ENCODE data around the gene MEIG1. TPM values are rescaled to one million over a fixed set of nuclear protein-coding genes. Genes with fewer than 3 reads are reported as not detected.
"Not testable (repeated sequence)": the region's sequence is repeated elsewhere in the genome, so short reads cannot be mapped to it uniquely, and the experiment has no call there.

The MEIG1 gene
- under 1 TPM; 0.71 to 0.82 TPM for total RNA-seq

- POLR2A ChIA-PET = interaction anchor here (0.7 to 1.1 kb wide), 3 partner anchors 208 to 355 kb away, joined by 3 to 4 read pairs (median 3); partner anchors contain the start of gene NMT2
- H3K4me3 Mint-ChIP-seq = peak within 1 kb of the TSS; percentile 88
- peak within 1 kb of the TSS; percentile 97 for H3K27ac Mint-ChIP-seq
- CTCF ChIA-PET = interaction anchor here (0.8 to 2.3 kb wide), 5 partner anchors 10 to 399 kb away, joined by 3 to 6 read pairs (median 3); no protein-coding TSS in a partner anchor
- peaks cover 10% of the 10 kb centered on the region for H3K36me3 Mint-ChIP-seq (ENCODE audit: low read depth)
- no peaks in the 10 kb centered on the region for H3K9me3 Mint-ChIP-seq
- DNase-seq = peak; percentile 92
- peaks cover 46% of the 10 kb centered on the region for H3K4me1 Mint-ChIP-seq
- H3K27me3 Mint-ChIP-seq = no peaks in the 10 kb centered on the region
These were observed at the start of gene MEIG1 for GRCh38 chr10:14959221-14960057. Gene MEIG1 (plus strand): TSS chr10:14959388. CDS start chr10:14966469, 7,081 bp downstream.

- DNase-seq = no peak
- H3K27ac Mint-ChIP-seq = peak overlapping the region; percentile 10
- POLR2A ChIA-PET = no interaction called here
- H3K9me3 Mint-ChIP-seq = peaks cover 9% of the 10 kb centered on the region
- peaks cover 91% of the 10 kb centered on the region for H3K36me3 Mint-ChIP-seq (ENCODE audit: low read depth)
- H3K27me3 Mint-ChIP-seq = no peaks in the 10 kb centered on the region
- CTCF ChIA-PET = interaction anchor here (1.0 kb wide), 1 partner anchor 38 kb away, joined by 3 read pairs; no protein-coding TSS in a partner anchor
- peaks cover 35% of the 10 kb centered on the region for H3K4me1 Mint-ChIP-seq
- H3K4me3 Mint-ChIP-seq = no peak overlapping the region
These were observed 48.2 kb upstream of the MEIG1 start for GRCh38 chr10:14910953-14911352.

- ChIA-PET POLR2A (no interaction called here), CTCF (interaction anchor here (1.0 kb wide), 1 partner anchor 38 kb away, joined by 3 read pairs; no protein-coding TSS in a partner anchor)
- H3K27me3 Mint-ChIP-seq = no peaks in the 10 kb centered on the region
- H3K36me3 Mint-ChIP-seq (ENCODE audit: low read depth) = peaks cover 95% of the 10 kb centered on the region
- no peak overlapping the region for H3K27ac Mint-ChIP-seq
- H3K4me3 Mint-ChIP-seq = no peak overlapping the region
- peaks cover 14% of the 10 kb centered on the region for H3K9me3 Mint-ChIP-seq
- H3K4me1 Mint-ChIP-seq = peaks cover 36% of the 10 kb centered on the region
- DNase-seq = no peak
These were observed 47.4 kb upstream of the MEIG1 start for GRCh38 chr10:14911801-14912200.

- peaks cover 18% of the 10 kb centered on the region for H3K4me1 Mint-ChIP-seq
- no peak overlapping the region for H3K4me3 Mint-ChIP-seq
- H3K27me3 Mint-ChIP-seq = no peaks in the 10 kb centered on the region
- no peak for DNase-seq
- H3K9me3 Mint-ChIP-seq = peaks cover 35% of the 10 kb centered on the region
- H3K27ac Mint-ChIP-seq = no peak overlapping the region
- POLR2A ChIA-PET = no interaction called here
- H3K36me3 Mint-ChIP-seq (ENCODE audit: low read depth) = peaks cover 99% of the 10 kb centered on the region
- CTCF ChIA-PET = no interaction called here
These were observed 42.6 kb upstream of the MEIG1 start for GRCh38 chr10:14916600-14916999.

GRCh38 chr10:14917827-14918226, 41.4 kb upstream of the MEIG1 start:
- no peaks in the 10 kb centered on the region for H3K27me3 Mint-ChIP-seq
- CTCF ChIA-PET = interaction anchor here (0.9 kb wide), 1 partner anchor 15 kb away, joined by 3 read pairs; no protein-coding TSS in a partner anchor
- H3K4me3 Mint-ChIP-seq = no peak overlapping the region
- no peak overlapping the region for H3K27ac Mint-ChIP-seq
- H3K36me3 Mint-ChIP-seq (ENCODE audit: low read depth) = peaks cover 99% of the 10 kb centered on the region
- POLR2A ChIA-PET = no interaction called here
- H3K9me3 Mint-ChIP-seq = peaks cover 34% of the 10 kb centered on the region
- DNase-seq = no peak
- peaks cover 18% of the 10 kb centered on the region for H3K4me1 Mint-ChIP-seq

GRCh38 chr10:14918964-14919363, 40.2 kb upstream of the MEIG1 start:
- Mint-ChIP-seq H3K36me3 (ENCODE audit: low read depth) (peaks cover 99% of the 10 kb centered on the region), H3K4me1 (peaks cover 18% of the 10 kb centered on the region), H3K9me3 (peaks cover 34% of the 10 kb centered on the region), H3K27me3 (no peaks in the 10 kb centered on the region), H3K4me3 (no peak overlapping the region), H3K27ac (no peak overlapping the region)
- POLR2A ChIA-PET = no interaction called here
- DNase-seq = no peak
- CTCF ChIA-PET = no interaction called here

- CTCF ChIA-PET = interaction anchor here (0.5 to 1.1 kb wide), 2 partner anchors 48 to 266 kb away, joined by 3 read pairs; no protein-coding TSS in a partner anchor
- Mint-ChIP-seq H3K27me3 (no peaks in the 10 kb centered on the region), H3K4me1 (peaks cover 2% of the 10 kb centered on the region), H3K9me3 (peaks cover 8% of the 10 kb centered on the region), H3K27ac (no peak overlapping the region), H3K4me3 (no peak overlapping the region), H3K36me3 (ENCODE audit: low read depth) (peaks cover 86% of the 10 kb centered on the region)
- DNase-seq = no peak
- POLR2A ChIA-PET = no interaction called here
These were observed 35.2 kb upstream of the MEIG1 start for GRCh38 chr10:14924013-14924412.

GRCh38 chr10:14925268-14925667, 33.9 kb upstream of the MEIG1 start:
- H3K9me3 Mint-ChIP-seq = peaks cover 2% of the 10 kb centered on the region
- H3K36me3 Mint-ChIP-seq (ENCODE audit: low read depth) = peaks cover 77% of the 10 kb centered on the region
- peaks cover 2% of the 10 kb centered on the region for H3K4me1 Mint-ChIP-seq
- no peak overlapping the region for H3K4me3 Mint-ChIP-seq
- POLR2A ChIA-PET = no interaction called here
- DNase-seq = no peak
- CTCF ChIA-PET = no interaction called here
- no peaks in the 10 kb centered on the region for H3K27me3 Mint-ChIP-seq
- no peak overlapping the region for H3K27ac Mint-ChIP-seq

GRCh38 chr10:14926061-14926470, 33.1 kb upstream of the MEIG1 start:
- POLR2A ChIA-PET = no interaction called here
- no peak for DNase-seq
- H3K9me3 Mint-ChIP-seq = no peaks in the 10 kb centered on the region
- peaks cover 2% of the 10 kb centered on the region for H3K4me1 Mint-ChIP-seq
- CTCF ChIA-PET = interaction anchor here (0.7 kb wide), 2 partner anchors 331 to 353 kb away, joined by 3 read pairs; no protein-coding TSS in a partner anchor
- no peak overlapping the region for H3K4me3 Mint-ChIP-seq
- H3K36me3 Mint-ChIP-seq (ENCODE audit: low read depth) = peaks cover 75% of the 10 kb centered on the region
- no peaks in the 10 kb centered on the region for H3K27me3 Mint-ChIP-seq
- peak overlapping the region; percentile 9 for H3K27ac Mint-ChIP-seq

- no peak for DNase-seq
- ChIA-PET CTCF (interaction anchor here (0.6 to 0.7 kb wide), 2 partner anchors 10 to 332 kb away, joined by 3 to 4 read pairs; no protein-coding TSS in a partner anchor), POLR2A (interaction anchor here (0.6 kb wide), 1 partner anchor 48 kb away, joined by 5 read pairs; the partner anchor contains the start of gene SUV39H2)
- peaks cover 71% of the 10 kb centered on the region for H3K36me3 Mint-ChIP-seq (ENCODE audit: low read depth)
- H3K4me1 Mint-ChIP-seq = peaks cover 2% of the 10 kb centered on the region
- no peaks in the 10 kb centered on the region for H3K9me3 Mint-ChIP-seq
- no peak overlapping the region for H3K4me3 Mint-ChIP-seq
- H3K27me3 Mint-ChIP-seq = no peaks in the 10 kb centered on the region
- peak overlapping the region; percentile 36 for H3K27ac Mint-ChIP-seq
These were observed 32.3 kb upstream of the MEIG1 start for GRCh38 chr10:14926722-14927416.

GRCh38 chr10:14930610-14931009, 28.6 kb upstream of the MEIG1 start:
- no peak for DNase-seq
- CTCF ChIA-PET = no interaction called here
- H3K9me3 Mint-ChIP-seq = no peaks in the 10 kb centered on the region
- no peak overlapping the region for H3K27ac Mint-ChIP-seq
- H3K27me3 Mint-ChIP-seq = no peaks in the 10 kb centered on the region
- POLR2A ChIA-PET = no interaction called here
- H3K36me3 Mint-ChIP-seq (ENCODE audit: low read depth) = peaks cover 63% of the 10 kb centered on the region
- H3K4me3 Mint-ChIP-seq = no peak overlapping the region
- H3K4me1 Mint-ChIP-seq = peaks cover 2% of the 10 kb centered on the region

GRCh38 chr10:14936584-14936983, 22.6 kb upstream of the MEIG1 start:
- Mint-ChIP-seq H3K36me3 (ENCODE audit: low read depth) (peaks cover 52% of the 10 kb centered on the region), H3K4me3 (no peak overlapping the region), H3K4me1 (peaks cover 7% of the 10 kb centered on the region), H3K27me3 (no peaks in the 10 kb centered on the region), H3K27ac (no peak overlapping the region), H3K9me3 (no peaks in the 10 kb centered on the region)
- CTCF ChIA-PET = interaction anchor here (0.6 to 0.7 kb wide), 2 partner anchors 9 to 40 kb away, joined by 3 to 4 read pairs; no protein-coding TSS in a partner anchor
- DNase-seq = no peak
- POLR2A ChIA-PET = no interaction called here

GRCh38 chr10:14938971-14939370, 20.2 kb upstream of the MEIG1 start:
- H3K4me3 Mint-ChIP-seq, CTCF ChIA-PET, DNase-seq, POLR2A ChIA-PET, H3K27me3 Mint-ChIP-seq, H3K9me3 Mint-ChIP-seq: not testable (repeated sequence)
- Mint-ChIP-seq H3K36me3 (ENCODE audit: low read depth) (peaks cover 50% of the 10 kb centered on the region), H3K27ac (peak overlapping the region; percentile 1), H3K4me1 (peaks cover 23% of the 10 kb centered on the region)

All from activated CD4-positive, alpha-beta T cell treated with anti-CD3 and anti-CD28 coated beads, Interleukin-2, amount 10 ng/mL, durations not matched to agents 7 days and 5 days (primary cell).